ELR (cell line): Measurements from ENCODE around the gene RGS12.
A peak's percentile ranks its signal among the peaks of the same experiment; 100 is the strongest.

Experiments used
- DNase-seq: peaks from one replicate; pipeline ENCODE4 v3.0.0-alpha.2; 2015; ENCODE audit warnings: low read depth

RGS12 gene

DNA sequence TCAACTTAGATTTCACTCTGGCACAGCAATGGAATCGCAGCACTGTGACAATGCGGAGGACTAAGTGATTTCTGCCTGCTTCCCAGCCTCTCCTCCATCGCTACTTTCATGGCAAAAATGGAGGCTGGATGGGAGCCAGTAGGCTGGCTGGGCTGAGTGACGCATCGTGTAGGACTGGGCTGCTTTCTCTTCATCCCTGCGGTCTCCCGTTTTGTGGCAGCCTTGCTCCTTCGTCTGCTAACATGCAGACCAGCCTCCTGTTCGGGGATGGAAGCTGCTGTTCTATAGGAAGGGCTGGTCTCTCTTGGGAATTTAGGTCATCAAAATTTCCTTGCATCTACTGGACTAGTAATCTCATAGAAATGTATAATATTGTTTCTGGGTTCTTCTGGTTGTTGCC, 15.8 kb upstream of the RGS12 start:
- DNase-seq, result peak; percentile 17

DNA sequence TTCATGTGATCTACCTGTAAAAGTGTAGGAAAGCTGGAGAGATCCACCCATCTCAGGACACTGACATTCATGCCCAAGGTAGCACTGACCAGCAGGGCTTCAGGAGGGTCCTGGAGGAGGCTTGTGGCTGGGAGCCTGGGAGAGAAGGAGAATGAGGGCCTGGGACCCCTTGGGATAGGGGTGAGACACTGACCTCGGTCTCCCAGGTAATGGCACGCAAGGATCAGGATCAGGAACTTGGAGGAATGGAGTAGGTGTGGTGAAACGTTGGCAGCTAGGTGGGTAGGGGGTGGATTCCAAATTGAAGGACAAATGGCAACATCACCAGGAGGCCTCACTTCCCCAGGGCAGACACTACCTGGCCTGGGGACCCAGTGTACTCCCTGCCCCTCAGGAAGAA, 12.4 kb upstream of the RGS12 start:
- no peak for DNase-seq

- DNase-seq, result no peak
Observed at GRCh38 chr4:3283483-3283882, 9.3 kb upstream of the RGS12 start.

DNA sequence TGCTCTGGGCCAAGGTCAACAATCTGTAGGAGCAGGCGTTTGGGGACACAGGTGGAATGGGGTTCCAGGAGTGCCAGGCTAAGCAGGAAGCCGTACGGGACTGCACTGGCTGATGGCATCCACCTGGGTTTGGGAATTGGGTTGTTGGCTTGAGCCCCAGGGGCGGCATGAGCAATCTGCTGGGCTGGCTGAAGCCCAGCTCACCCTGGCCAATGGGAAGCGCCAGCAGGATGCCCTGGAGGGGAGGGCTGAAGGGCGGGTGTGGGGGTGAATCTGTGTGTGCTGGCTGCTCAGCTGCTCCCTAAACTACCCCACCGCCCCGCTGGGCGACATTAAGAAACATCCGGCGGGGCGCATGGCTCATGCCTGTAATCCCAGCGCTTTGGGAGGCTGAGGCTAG, 8.9 kb upstream of the RGS12 start:
- no peak for DNase-seq

GRCh38 chr4:3284734-3285557, 7.9 kb upstream of the RGS12 start:
- no peak for DNase-seq

- DNase-seq, result peak; percentile 72
Observed at GRCh38 chr4:3285558-3286334, 7.1 kb upstream of the RGS12 start.

DNA sequence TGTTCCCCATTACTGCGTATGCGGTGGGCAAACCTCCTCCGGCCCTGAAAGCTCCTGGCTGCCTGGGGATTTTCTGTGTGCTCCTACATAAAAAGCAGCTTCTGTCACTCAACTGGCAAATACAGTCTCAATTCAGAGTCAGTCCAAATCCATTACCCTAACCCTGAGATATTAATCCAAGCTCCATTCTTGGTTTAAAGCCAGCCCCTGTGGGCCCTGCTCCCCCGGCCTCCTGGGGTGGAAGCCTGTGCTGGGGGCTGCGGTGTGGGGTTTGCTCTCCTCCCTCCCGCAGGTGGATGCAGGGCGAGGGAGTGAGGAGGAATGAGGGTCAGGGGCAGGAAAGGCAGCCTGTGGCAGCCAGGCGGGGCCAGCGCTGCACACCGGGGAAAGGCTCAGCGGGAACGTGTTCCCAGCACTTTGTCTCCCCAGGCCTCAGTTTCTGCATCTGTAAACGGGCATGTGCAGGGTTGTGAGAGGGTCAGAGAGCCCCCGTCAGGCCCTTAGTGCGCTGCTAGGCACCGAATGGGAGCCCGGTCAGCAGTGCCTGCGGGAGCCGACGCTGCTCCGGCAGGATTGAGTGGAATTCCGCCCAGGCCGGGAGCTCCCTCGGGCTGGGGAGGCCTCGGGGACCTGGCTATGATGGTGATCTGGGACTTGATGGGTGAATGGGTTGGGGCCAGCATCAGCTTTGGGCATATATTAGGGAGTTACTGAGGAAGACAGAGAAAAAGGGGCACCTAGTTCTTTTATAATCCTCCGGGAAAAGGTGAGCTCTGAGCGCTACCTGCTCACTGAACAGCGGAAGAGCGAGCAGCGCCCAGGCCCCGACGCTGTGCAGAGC, 6.3 kb upstream of the RGS12 start:
- DNase-seq, result no peak

DNA sequence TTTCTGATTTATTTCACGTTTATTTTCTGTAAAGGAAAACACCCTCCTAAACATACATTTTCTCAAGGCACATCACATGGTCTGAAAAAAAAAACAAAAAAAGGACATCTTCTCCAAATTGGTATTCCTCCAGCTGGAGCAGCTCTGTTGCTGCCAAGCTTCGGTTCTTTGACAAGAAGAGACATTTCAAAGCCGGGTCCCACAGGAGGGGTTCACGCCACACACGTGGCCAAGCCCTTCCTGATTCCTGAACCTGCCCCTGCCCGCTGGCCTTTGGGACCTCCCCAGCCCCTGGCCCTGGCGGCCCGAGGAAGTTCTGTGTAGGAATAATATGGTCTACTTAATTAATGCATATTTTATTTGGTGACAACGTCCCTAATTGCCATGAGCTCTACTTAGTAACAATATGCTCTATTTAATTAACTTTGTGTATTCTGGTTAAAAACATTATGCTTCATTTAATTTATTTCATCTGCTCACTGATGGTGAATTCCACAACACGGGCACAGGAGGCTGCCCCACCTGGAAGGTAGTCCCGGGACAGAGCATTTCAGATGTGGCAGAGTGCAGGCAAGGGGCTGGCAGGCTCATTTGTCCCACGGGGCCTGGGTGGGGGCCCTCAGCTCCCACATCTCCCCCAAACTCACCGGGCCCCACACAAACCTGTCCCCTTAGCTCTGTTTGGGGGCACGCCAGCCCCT, 5.4 kb upstream of the RGS12 start:
- no peak for DNase-seq

GRCh38 chr4:3287972-3288570, 4.8 kb upstream of the RGS12 start:
- no peak for DNase-seq

- DNase-seq, result no peak
Observed at GRCh38 chr4:3288571-3289094, 4.2 kb upstream of the RGS12 start.

- DNase-seq, result no peak
Observed at GRCh38 chr4:3290476-3290875, 2.3 kb upstream of the RGS12 start.

GRCh38 chr4:3290889-3291321, 1.9 kb upstream of the RGS12 start:
- DNase-seq, result no peak

DNA sequence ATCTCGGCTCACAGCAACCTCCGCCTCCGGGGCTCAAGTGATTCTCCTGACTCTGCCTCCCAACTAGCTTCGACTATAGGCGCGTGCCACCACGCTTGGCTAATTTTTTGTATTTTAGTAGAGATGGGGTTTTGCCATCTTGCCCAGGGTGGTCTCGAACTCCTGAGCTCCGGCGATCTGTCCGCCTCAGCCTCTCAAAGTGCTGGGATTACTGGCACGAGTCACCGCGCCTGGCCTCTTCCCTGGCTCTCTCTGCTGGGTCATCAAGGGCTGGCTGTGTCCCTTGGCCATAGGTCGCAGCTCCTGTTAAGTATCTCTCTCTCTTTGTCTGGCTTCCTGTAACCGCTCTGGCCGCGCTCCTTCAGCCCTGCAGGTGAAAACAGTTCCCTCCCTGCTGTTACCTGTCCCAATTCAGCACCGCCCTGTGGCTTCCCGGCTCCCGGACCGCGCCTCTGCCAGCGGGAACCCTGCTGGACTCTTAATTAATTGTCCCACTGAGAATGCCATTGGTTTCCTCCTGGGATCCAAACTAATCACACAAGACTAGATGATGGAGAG, 1.3 kb upstream of the RGS12 start:
- peak; percentile 13 for DNase-seq

DNA sequence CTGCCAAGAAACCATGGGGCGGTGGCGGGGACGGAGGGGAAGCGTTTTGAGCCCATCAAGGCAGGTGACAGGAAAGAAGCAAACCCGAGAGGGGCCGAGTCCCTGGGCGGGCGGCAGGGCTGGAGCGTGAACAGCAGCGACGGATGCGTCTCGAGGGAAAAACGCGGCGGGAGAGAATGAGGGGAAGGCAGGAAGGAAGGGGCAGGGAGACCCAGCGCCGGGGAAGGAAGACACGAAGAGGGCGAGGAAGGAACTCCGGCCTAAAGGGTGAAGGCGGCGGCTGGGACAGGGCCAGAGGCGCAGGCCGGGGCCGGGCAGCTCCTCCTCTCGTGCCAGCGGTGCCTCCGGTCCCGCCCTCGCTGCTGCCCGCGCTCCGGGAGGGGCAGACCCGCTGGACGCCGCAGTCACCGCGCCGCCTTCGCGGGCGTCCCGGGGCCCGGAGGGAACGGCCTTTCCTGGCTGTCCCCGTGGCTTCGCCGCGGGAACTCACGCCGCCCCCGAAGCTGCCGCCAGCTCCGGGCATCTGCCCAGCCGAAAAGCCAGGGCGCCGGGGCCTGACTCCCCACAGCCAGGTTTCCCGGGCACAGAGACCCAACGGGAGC, 751 bp upstream of the RGS12 start:
- DNase-seq, result peak; percentile 58

GRCh38 chr4:3293401-3294391, 875 bp downstream of the RGS12 start:
- no peak for DNase-seq

- DNase-seq, result no peak
Observed at GRCh38 chr4:3294401-3295241, 1.8 kb downstream of the RGS12 start.

DNA sequence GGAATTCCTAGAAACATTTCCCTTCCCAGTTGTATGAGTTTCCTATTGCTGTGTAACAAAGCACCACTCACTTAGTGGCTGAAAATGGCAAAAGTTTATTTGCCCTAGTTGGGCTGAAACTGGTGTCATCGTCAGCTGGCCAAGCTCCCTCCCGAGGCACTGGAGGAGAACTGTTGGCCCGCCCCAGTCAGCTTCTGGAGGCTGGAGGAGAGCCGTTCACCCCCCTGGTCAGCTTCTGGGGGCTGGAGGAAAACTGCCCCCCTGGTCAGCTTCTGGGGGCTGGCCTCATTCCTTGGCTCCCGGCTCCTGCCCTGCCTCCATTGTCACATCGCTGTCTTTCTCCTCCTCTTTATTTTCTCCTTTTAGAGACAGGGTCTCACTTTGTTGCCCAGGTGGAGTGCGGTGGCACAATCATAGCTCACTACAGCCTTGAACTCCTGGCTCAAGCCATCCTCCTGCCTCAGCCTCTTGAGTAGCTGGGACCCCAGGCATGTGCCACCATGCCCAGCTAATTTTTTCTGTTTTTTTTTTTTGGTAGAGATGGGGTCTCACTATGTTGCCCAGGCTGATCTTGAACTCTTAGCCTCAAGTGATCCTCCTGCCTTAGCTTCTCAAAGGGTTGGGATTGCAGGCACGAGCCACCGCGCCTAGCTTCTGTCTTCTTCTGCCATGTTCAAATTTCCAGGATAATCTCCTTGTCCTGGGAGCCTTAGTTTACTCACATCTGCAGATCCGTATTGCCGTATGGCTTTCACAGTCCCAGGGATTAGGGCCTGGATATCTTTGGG, 3.2 kb downstream of the RGS12 start:
- DNase-seq, result no peak
